WI38 (cell line): ENCODE measurements around the gene LSAMP.

Source experiments
- H3K4me3 ChIP-seq: 2 replicates; pipeline ENCODE4 v1.5.1; 2011; ENCODE audit warnings: low read depth, mild to moderate bottlenecking, control low read depth, low read length
- TF ChIP-seq, protein P1 (sequence below): IDR thresholded peaks from 2 replicates; pipeline ENCODE4 v1.5.1; 2012; ENCODE audit warnings: low read depth, mild to moderate bottlenecking, control low read depth, low read length

The LSAMP gene

DNA sequence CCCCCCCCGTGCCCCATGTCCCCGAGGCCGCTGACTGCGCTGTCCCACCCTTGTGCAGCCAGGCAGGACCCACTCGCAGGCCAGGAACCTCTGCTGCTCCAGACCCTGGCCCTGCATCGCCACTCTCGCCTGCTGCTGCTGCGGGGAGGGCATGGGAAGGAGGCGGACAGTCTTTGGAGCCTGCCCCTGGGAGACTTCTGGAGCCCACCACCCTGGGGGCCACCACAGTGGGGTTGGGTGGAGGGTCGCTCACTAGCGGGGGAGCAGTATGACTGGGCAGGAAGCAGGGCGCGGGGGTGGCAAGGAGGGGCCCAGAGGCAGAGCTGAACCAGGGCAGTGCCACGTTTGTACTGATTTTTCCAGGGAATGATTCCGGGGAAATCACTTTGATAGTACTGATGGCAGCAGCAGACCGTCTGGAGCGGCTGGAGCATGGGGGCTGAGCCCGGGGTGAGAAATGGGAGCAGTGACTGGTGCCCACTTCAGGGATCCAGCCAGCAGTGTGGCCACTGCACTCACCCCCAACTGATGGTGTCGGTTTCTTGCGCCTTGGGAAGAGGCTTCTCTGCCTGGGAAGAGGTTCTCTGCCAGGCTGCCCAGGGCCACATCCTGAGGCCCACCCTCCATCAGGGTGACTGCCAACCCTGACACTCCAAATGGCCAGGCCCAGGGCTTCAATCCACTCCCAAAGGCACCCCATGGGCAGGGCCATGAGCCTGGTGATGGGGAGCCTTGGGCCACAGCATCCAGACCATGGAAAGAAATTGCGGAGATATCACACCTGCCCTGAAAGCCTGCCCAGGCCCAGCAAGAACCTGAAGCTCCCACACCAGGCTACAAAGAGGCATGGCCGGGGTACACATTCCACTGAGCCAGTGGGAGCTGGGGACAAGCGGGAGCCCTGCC lies 53.7 kb downstream of the LSAMP start:
- TF ChIP-seq, protein P1, sequence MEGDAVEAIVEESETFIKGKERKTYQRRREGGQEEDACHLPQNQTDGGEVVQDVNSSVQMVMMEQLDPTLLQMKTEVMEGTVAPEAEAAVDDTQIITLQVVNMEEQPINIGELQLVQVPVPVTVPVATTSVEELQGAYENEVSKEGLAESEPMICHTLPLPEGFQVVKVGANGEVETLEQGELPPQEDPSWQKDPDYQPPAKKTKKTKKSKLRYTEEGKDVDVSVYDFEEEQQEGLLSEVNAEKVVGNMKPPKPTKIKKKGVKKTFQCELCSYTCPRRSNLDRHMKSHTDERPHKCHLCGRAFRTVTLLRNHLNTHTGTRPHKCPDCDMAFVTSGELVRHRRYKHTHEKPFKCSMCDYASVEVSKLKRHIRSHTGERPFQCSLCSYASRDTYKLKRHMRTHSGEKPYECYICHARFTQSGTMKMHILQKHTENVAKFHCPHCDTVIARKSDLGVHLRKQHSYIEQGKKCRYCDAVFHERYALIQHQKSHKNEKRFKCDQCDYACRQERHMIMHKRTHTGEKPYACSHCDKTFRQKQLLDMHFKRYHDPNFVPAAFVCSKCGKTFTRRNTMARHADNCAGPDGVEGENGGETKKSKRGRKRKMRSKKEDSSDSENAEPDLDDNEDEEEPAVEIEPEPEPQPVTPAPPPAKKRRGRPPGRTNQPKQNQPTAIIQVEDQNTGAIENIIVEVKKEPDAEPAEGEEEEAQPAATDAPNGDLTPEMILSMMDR: no peak
- no peak overlapping the region for H3K4me3 ChIP-seq

DNA sequence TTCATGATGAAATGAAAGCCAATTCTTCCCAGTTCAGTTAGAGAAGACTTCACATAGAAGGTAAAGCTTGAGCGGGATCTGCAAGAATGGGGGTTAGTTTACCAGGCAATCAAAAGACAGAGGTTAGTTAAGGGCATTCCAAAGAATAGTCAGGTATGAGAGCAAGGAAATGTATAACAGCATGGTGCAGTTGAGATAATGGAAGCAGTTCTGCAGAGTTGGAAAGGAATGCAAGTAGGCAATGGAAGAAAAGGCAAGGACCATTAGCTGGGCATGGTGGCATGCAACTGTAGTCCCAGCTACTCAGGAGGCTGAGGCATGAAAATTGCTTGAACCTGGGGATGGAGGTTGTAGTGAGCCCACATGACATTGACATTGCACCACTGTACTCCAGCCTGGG lies 55.0 kb downstream of the LSAMP start:
- no peak overlapping the region for H3K4me3 ChIP-seq
- TF ChIP-seq, protein P1: no peak

DNA sequence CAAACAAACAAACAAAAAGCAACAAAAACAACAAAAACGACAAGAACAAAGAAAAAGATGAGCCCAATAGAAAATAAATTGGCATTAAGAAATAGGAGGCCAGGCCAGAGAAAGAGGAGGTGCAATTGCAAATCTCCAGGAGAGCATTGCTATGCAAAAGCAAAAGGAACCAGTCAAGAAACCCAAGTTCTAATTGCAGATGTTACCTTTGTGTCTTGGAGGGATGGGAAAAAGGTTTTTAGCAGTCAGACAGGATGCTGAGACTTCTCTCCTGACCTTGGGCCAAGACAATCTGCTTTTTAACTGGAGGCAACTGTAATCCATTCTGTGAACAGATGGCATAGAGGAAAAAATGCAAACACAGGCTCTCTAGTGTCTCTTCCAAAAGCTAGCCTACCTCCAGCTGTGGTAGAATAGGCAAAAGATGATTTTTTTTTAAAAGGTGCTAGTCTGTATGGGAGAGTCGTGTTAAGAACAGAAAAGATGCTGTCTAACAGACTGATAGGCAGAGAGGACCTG lies 56.4 kb downstream of the LSAMP start:
- no peak overlapping the region for H3K4me3 ChIP-seq

DNA sequence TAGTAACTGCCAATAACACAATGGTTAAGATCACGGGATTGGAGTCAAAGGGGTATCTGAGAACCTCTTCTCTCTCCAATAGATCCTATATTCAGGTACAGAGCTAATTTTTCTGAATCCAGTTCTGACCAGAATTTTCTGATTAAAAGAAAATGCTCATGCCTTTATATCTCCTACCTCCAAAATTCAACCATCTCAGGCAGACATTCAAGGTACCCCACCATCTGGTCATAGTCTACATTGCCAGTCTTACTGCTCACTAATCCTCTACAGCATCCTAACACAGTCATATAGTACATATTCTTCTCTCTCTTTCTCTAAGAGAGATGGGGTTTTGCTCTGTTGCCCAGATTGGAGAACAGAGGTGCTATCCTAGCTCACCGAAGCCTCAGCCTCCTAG lies 59.1 kb downstream of the LSAMP start:
- no peak overlapping the region for H3K4me3 ChIP-seq
- TF ChIP-seq, protein P1: no peak

More for the DNA sequence above, 56.4 kb downstream of the LSAMP start:
- TF ChIP-seq, protein P1: no peak

DNA sequence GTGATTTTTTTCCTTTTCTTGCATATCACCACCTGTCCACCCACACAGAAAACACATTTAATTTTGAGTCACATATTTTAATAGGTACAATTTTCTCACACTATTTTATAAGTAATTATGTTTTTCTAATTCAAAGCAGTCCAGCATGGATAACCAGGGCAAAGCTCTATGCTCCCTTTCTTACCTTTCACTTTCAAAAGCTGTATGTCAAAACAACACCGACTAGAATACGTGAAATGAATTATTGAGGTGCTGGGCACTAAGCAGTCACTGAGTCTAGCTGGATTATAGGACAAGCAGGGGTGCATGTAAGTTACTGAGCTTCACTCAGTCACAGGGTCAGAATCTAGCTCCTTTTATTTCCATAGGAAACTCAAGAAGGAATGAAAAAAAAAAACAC lies 60.6 kb downstream of the LSAMP start:
- H3K4me3 ChIP-seq: no peak overlapping the region
- TF ChIP-seq, protein P1: no peak

DNA sequence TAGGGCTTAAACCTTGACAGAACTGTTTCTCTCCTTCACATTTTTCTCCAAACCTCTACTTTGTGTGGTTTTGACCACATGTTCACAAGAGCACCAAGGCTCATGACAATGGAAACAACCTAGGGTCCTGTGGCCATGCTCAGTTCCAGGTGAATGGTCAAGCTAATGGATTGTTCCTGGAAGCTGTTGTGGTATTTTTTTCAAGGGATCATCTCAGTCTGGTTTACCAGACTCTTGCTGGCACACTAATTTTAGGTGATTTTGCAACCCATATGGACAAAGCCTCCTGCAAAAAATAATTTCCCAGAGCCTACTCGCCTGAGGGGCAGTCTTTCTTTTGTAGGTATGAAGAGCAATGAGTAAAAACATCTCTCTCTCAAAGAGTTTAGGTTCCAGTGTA lies 67.2 kb downstream of the LSAMP start:
- H3K4me3 ChIP-seq: no peak overlapping the region
- TF ChIP-seq, protein P1: no peak

DNA sequence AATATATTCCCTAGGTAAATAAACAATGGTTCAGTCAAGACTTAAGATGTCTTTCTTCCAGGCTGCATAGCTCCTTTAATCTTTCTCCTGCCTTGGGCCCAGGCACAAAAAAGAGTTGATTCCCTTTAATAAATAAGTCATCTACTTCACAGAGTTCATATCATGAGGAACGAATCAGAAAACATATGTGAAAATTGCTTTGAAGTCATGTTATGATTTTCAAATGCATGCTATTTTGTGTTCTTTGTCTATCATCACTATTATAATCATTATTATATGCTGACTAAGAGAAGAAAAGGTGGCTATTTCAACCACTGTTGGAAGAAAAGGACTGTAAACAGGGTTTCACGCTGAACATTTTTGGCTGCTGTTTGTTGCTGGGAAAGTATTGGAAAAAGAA lies 70.4 kb downstream of the LSAMP start:
- TF ChIP-seq, protein P1: no peak
- no peak overlapping the region for H3K4me3 ChIP-seq
